HG03521 (cell line): ENCODE results near the gene NOSIP.
"Not testable (repeated sequence)": the region's sequence is repeated elsewhere in the genome, so short reads cannot be mapped to it uniquely, and the experiment has no call there.

Source experiments
- ATAC-seq: cut with Tn5 transposase; IDR thresholded peaks from one replicate; pipeline ENCODE4 v1.9.1; 2021; ENCODE audit warnings: mild to moderate bottlenecking, moderate library complexity; ENCODE audit not compliant: unreplicated experiment

NOSIP gene

DNA sequence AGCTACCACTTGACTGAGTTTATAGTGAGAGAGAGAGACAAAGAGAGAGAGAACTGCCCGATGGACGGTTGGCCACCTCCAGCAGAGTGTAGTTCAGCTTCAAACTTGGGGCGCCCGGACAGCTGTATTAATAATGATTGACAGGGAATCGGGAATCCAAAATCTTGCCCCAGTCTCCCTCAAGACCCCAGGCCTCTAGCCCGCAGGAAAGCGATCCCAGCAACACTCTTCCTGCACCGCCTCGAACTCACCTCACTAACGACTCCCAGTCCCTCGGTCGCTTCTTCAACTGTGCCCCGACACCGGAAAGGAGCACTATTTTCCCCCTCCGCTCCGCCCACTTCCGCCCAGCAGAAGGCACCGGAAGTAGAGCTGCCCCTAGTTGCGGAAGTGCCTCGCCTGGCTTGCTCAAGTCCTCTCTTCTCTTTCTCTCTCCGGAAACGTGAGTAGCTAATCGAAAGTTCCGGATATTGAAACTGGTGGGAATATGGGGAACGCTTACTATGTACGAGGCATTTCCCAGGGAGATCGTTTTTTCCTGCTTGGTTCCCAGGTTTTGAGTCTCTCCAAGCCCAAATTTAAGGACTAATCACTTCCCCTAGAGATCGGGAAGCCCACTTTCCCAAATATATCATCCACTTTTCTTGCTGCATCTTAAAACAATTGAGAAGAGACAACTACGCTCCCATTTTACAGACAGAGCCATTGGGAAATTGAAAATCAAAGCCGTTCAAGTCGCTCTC lies at the start of gene NOSIP:
Gene NOSIP, minus strand, starts transcription at position 293 of the 743 bp plus-strand sequence. CDS start 19,865 bp downstream, outside the sequence.
- peak; percentile 86 for ATAC-seq

DNA sequence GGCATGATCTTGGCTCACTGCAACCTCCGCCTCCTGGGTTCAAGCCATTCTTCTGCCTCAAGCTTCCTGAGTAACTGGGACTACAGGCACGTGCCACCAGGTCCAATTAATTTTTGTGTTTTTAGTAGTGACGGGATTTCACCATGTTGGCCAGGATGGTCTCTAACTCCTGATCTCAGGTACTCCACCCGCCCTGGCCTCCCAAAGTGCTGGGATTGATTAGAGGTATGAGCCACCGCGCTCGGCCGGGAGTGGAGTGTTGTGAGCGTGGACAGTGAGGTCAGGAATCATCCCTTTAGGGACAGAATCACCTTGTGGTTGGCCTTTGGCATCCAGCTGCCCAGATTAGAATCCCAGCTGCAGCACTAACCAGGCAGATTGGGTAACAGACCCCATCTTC lies 49.3 kb upstream of the NOSIP start:
- ATAC-seq = no peak

GRCh38 chr19:49626226-49626625 lies 45.9 kb upstream of the NOSIP start:
- no peak for ATAC-seq

GRCh38 chr19:49624967-49625910 lies 44.9 kb upstream of the NOSIP start:
- ATAC-seq = no peak

DNA sequence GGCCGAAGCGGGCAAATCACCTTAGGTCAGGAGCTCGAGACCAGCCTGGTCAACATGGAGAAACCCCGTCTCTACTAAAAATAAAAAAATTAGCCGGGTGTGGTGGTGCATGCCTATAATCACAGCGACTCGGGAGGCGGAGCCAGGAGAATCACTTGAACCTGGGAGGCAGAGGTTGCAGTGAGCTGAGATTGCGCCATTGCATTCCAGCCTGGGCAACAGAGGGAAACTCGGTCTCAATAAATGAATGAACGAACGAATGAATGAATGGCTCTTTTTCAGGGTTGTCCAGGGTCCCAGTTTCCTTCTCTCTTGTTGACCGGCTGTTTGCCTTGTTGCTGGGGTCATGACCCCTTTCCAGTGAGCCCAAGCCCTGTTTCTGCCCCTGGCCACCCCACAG lies 37.5 kb upstream of the NOSIP start:
- ATAC-seq = not testable (repeated sequence)

DNA sequence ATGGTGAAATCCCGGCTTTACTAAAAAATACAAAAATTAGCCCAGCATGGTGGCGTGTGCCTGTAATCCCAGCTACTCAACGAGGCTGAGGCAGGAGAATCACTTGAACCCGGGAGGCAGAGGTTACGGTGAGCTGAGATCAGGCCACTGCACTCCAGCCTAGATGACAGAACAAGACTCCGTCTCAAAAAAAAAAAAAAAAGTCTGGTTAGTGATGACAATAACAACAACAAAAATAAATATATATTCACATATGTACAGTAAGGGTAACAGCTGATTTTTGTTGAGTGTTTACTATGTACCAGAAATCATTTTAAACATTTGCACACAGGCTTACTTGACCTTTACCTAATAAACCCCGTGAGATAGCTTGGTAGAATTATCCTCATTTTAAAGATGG lies 36.6 kb upstream of the NOSIP start:
- ATAC-seq = no peak

DNA sequence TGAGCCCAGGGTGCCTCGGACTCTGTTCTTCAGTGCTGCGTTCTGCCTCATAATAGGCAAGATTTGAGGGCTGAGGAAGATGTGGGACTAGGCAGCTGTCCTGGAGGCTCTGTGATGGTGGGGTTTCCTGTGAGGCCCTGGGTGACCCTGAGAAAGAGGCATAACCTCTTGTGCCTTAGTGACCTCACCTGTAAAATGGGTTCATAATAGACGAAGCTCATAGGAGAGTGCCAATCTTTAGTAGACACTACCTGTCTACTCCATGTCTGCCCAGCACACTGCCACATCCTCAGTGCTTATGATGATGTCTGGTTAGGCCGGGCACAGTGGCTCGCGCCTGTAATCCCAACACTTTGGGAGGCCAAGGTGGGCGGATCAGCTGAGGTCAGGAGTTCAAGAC lies 36.2 kb upstream of the NOSIP start:
- no peak for ATAC-seq

- ATAC-seq = no peak
These were observed 35.5 kb upstream of the NOSIP start for GRCh38 chr19:49615861-49616260.

DNA sequence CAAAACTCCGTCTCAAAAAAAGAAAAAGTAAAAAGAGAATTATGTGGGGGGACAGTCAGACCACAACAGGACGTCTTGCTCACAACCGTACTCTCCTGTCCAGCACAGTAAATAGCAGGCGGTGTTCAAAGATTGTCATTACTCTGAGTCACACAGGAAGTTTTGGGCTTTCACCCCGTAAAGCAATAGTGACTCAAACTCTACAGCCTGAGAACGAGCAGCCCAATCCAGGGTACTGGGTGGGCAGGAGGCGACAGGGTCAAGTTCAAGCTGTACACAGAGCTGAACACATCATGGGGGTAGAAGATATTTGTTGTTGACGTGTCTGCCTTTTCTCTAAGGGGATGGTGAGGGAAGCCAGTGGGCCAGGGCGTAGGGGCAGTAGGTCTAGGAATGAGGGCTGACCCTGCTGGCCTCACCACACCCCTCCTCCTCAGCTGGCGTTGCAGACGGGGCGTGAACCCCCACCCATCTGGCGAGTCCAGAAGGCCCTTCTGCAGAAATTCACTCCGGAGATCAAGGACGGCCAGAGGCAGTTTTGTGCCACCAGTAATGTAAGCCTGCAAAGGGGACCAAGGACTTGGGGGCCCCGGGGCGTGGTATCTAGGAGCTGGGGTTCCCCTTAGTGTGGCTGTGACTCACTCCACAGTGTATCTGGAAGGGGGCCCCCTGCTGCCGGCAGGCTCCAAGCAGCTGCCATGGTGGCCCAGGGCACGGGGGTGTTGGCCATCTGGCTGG lies 33.9 kb upstream of the NOSIP start:
- ATAC-seq = no peak

DNA sequence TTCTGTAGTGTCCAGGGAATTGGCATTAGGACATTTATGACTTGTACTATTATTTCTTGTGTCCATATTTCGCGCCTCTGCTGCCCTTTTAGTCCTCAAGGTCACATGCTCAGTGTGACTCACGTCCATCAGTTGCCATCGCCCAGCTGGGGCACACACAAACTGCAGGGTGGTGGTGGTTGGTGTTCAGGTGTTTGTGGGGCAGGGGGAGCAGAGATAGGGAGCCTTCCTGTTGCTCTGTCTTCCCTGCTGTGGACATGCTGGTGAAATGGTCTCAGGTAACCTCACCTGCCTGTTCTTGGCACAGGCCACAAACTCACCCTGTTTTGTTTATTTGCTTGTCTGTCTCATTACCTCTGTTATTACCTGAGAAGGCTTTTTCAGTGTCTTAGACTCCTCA lies 33.0 kb upstream of the NOSIP start:
- ATAC-seq = no peak

DNA sequence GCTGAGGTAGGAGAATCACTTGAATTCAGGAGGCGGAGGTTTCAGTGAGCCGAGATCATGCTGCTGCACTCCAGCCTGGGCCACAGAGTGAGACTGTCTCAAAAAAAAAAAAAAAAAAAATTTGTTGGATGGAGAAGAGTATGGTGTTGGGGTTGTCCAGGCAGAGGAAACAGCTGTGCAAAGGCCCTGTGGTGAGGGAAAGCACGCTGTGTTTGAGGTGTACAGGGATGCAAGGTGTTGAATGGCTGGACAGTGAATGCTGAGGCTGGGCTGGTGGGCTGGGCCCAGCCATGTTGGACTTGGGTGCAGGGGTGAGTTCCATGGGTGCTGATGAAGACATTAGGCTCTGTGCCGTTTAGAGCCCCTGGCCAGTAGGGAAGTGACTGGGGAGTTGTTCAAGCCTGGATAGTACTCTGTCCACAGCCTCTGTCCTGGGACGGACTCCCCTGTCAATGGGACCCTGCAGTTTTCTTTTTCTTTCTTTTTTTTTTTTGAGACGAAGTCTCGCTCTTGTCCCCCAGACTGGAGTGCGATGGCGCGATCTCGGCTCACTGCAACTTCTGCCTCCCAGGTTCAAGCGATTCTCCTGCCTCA lies 29.2 kb upstream of the NOSIP start:
- ATAC-seq = no peak

DNA sequence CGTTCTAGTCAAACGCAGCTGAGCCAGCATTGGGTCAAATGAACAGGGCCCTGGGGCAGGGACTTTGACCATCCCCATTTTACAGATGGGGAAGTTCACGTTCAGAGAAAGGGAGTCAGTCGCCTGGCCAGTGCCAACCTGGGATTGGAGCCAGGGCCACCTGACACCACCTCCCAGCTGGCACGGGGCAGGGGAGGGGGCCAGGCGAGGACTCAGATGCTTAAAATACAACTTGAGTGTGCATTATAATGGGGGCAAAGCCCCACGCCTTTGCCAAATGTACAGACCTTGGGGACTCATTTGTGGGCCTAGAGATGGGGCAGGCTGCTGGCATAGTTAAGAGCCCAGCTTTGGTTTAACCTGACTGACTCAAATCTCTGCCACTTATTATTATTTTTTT lies 25.2 kb upstream of the NOSIP start:
- ATAC-seq = no peak

- ATAC-seq = no peak
These were observed 22.4 kb upstream of the NOSIP start for GRCh38 chr19:49602806-49603205.

- ATAC-seq = no peak
These were observed 21.2 kb upstream of the NOSIP start for GRCh38 chr19:49601482-49602038.

DNA sequence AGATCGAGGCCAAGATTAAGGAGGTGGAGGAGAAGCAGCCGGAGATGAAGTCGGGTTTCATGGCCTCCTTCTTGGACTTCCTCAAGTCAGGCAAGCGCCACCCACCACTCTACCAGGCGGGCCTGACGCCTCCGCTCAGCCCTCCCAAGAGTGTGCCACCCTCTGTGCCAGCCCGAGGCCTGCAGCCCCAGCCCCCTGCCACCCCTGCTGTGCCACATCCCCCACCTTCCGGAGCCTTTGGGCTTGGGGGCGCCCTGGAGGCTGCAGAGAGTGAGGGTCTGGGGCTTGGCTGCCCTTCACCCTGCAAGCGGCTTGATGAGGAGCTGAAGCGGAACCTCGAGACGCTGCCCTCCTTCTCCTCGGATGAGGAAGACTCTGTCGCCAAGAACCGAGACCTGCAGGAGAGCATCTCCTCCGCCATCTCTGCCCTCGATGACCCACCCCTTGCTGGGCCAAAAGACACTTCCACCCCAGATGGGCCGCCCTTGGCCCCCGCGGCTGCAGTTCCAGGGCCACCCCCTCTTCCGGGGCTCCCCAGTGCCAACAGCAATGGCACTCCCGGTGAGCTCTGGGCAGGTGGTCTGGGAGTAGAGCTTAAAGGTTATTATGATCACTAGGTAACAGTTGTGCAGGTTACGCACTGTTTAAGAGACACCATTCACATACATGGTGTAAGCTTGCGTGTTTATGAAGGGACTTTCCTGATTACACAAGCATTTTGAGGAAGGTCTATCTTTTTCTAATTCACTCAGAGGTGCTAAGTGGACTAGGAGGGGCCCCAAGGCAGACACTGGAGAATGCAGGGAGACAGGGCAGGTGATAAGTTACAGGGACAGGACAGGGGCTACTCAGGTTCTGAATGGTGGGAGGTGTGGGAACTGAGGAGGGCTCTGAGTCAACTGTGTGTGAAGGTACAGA lies 19.3 kb upstream of the NOSIP start:
- ATAC-seq = no peak

GRCh38 chr19:49597703-49597974 lies 17.3 kb upstream of the NOSIP start:
- ATAC-seq = no peak

- ATAC-seq = no peak
These were observed 16.8 kb upstream of the NOSIP start for GRCh38 chr19:49596954-49597702.

DNA sequence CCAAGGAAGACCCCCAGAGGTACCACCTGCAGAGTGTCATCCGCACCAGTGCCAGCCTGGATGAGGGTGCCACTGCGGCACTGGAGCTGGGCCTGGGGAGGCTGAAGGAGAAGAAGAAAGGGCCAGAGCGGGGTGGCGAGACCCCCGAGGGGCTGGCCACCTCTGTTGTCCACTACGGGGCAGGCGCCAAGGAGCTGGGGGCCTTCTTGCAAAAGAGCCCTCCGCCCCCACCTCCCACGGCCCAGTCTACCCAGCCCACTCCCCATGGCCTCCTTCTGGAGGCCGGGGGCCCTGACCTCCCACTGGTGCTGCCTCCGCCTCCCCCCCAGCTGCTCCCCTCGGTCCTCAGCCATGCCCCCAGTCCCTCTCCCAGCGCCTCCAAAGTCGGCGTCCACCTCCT lies 16.1 kb upstream of the NOSIP start:
- no peak for ATAC-seq

DNA sequence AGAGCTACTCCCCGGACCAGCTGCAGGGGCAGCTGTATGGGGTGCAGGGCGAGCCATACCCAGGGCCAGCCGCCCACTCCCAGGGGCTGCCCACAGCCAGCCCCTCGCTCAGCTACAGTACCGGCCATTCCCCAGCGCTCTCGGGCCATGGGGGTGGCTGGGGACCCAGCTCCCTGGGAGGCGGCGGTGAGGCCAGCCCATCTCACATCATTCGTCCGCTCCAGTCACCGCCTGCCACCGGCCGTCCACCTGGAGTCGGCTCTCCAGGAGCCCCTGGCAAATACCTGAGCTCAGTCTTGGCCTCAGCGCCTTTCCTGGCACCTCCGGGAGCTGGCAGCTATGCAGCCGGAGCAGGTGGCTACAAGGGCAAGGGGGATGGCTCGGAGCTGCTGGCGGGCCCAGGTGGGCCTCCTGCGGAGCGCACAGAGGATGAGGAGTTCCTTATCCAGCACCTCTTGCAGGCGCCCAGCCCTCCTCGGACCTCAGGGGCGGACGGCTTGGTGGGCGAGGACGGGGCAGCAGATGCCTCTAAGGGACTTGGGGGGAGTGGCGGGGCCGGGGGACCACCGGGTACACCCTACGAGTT lies 15.6 kb upstream of the NOSIP start:
- no peak for ATAC-seq
